Smooth muscle cell of the brain vasculature (primary cell): ENCODE data around the gene KL.

ENCODE experiments used
- DNase-seq: peaks from one replicate; pipeline ENCODE4 v3.0.0-alpha.2; 2012; ENCODE audit warnings: low read depth, low spot score

Gene KL

GRCh38 chr13:33034882-33035520, 18.8 kb downstream of the KL start:
- no peak for DNase-seq

GRCh38 chr13:33037673-33038072, 21.4 kb downstream of the KL start:
- no peak for DNase-seq

GRCh38 chr13:33040090-33040489, 23.9 kb downstream of the KL start:
- DNase-seq = no peak

GRCh38 chr13:33045851-33046592, 29.8 kb downstream of the KL start:
- no peak for DNase-seq

GRCh38 chr13:33050161-33050560, 33.9 kb downstream of the KL start:
- no peak for DNase-seq

- no peak for DNase-seq
Observed at GRCh38 chr13:33051632-33052031, 35.4 kb downstream of the KL start.

DNA sequence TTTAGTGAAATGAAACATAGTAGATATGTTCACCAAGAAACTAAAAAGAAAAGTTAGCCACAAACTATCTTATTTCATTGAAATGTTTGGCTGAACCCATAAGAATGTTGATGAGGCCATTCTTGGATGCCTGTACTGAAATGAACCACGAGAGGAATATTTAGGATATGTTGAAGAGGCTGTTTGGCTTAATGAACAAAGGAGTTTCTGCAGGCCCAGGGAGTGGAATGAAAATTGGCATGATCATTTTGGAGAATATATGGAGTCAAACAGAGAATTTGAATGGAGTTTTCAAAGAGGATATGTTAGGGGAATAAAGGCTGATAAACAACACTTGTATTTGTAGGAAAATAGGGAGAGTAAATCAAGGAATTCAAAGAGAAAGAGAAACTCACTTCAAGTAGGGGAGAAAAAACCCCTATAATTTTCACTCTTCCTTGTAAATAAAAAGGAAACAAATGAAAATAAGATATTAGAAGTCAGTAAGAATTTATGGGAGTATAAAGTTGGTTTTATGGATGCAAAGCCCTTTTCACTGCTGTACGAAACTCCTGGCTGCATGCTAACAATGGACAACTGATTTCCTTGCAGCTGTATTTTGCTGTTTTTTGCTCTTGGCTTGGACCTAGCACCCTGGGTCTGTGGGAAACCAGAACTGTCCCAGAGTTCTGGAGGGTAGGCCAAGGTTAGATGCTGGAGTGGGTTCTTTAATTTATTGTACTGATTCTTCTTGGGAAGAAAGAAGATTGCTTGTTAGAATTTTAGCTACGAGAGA, 36.5 kb downstream of the KL start:
- DNase-seq = no peak

DNA sequence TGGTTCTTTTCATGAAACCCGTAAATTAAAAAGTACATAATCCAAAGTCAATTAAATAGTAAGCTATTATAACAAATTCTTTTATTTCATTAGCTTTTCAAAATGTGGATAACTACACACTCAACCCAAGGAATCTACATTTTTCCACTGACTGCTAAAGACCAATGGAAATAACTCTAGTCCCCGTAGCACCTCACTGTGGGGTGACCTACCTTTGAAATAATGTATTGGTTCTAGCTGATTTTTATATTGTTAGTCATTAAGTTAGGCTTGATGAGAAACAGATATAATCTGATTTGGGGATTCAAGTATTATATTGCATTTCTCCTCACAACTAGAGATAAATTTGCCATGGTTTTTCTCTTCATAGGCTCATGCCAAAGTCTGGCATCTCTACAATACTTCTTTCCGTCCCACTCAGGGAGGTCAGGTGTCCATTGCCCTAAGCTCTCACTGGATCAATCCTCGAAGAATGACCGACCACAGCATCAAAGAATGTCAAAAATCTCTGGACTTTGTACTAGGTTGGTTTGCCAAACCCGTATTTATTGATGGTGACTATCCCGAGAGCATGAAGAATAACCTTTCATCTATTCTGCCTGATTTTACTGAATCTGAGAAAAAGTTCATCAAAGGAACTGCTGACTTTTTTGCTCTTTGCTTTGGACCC, 37.3 kb downstream of the KL start:
- no peak for DNase-seq

DNA sequence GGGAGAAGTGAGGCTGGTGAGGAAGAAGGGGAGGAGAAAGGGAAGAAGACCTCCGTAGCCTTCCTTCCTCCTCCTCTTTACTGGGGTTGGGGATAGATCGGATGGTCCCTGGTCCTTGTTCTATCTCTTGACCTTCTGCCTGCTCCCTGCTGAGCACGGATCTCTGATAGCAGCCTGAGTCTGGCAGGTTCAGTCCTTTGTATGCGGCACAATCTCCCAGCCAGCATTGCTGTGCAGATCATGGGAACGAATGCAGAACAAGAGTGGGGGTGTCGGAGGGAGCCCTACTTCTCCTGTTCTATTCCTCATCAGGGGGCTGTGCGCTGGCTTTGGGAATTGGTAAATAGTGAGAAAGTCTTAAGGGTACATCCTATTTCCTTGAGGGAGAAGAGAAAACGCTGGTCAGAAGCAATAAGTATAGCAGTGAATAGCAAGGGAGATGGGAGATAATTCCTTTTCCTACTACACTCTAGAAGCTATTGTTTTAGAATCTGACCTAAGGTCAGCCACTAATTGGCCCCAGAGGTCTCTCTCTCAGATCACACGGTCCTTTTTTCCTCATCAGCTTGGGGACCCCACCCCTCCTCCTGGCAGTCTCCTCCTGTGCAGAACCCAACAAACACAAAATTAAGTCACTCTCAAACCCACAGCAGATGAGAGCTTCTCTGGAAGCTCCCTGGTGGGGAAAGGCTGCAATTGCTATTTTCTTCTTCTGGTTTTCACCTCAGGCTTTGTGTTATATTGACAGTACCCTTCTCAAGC, 41.0 kb downstream of the KL start:
- no peak for DNase-seq

DNA sequence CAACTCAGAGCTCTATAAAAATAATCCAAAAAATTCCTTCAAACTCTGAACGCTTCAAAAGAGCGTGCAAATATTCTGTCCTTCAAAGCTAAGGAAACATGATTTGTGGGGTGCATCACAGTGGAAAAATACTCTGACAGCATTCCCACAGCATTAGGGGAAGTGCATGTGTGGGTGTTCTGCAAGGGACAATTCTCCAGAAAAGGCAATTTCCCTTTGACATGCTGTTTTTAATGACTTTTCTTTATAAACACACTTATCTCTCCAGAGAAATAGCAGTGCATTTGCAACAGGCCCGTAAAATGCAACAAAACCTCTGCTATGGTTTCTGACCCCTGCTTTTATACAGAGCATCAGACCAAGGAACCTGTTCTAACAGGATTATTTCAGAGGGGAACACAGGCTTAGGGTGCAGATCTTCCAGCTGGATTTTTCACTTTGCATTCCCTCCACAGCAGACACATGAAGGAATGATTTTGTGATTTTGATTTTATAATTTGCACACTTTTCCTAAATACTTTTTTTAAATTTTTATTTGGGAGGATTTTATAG, 42.6 kb downstream of the KL start:
- DNase-seq = no peak

- DNase-seq = no peak
Observed at GRCh38 chr13:33060815-33061214, 44.6 kb downstream of the KL start.

- DNase-seq = no peak
Observed at GRCh38 chr13:33066329-33066728, 50.1 kb downstream of the KL start.

- no peak for DNase-seq
Observed at GRCh38 chr13:33069365-33069764, 53.1 kb downstream of the KL start.

GRCh38 chr13:33070713-33071112, 54.5 kb downstream of the KL start:
- no peak for DNase-seq

DNA sequence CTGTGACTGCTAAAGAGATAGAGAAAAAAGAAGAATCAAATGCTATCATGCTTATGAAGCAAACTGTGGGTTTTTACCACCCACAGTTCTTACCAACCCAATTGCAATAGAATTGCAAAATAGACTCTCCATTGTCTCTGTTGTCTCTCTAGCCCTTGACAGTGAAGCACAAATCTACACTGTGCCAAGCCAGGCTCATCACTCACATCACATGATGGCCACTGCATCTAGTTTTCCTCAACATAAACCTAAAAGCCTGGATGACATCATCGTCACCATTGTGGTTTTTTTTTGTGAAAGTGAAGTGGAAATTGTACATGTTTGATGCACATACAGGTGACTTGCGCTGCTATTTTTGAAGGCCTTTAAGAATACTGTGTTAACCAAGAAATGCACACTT, 56.1 kb downstream of the KL start:
- no peak for DNase-seq

- DNase-seq = no peak
Observed at GRCh38 chr13:33072759-33073158, 56.5 kb downstream of the KL start.

- DNase-seq = no peak
Observed at GRCh38 chr13:33073338-33073737, 57.1 kb downstream of the KL start.

- no peak for DNase-seq
Observed at GRCh38 chr13:33076001-33076992, 60.1 kb downstream of the KL start.

- DNase-seq = no peak
Observed at GRCh38 chr13:33078263-33078662, 62.0 kb downstream of the KL start.

GRCh38 chr13:33079960-33080359, 63.7 kb downstream of the KL start:
- DNase-seq = no peak
